ENCODE measurements around the gene PRKCH.

PRKCH gene

GRCh38 chr14:61392297-61392696 is 70.9 kb downstream of the PRKCH start:
- Histone ChIP-seq H4K8ac (ENCODE audit: low read length) (no peak overlapping the region), H3K4me1 (ENCODE audit: control insufficient read depth, insufficient read depth, low read depth, low read length) (peaks cover 1% of the 10 kb centered on the region), H3K9me3 (ENCODE audit: control insufficient read depth, low read length) (no peaks in the 10 kb centered on the region), H3K4me3 (ENCODE audit: insufficient read depth in 1 of 2, low read depth in 1 of 2, low read length in 2 of 2) (no peak overlapping the region), H3K36me3 (ENCODE audit: control insufficient read depth in 1 of 2, insufficient read depth in 2 of 2, low read depth in 1 of 2, low read length in 2 of 2) (no peaks in the 10 kb centered on the region), H3K18ac (ENCODE audit: low read depth in 1 of 2, low read length in 2 of 2) (no peak overlapping the region), H3K79me1 (replicated peaks; ENCODE audit: low read length, poor library complexity, severe bottlenecking) (no peaks in the 10 kb centered on the region), H3K27ac (ENCODE audit: low read length, poor library complexity, severe bottlenecking) (no peak overlapping the region), H3K14ac (ENCODE audit: low read length in 2 of 2) (no peak overlapping the region), H2BK12ac (ENCODE audit: low read length in 2 of 2) (no peak overlapping the region), H2BK120ac (ENCODE audit: low read depth, low read length) (no peak overlapping the region), H3K27me3 (ENCODE audit: control insufficient read depth in 1 of 2, insufficient read depth in 1 of 2, low read length in 2 of 2) (peaks cover 0 to 40% of the 10 kb centered on the region in 2 experiments), H3K23ac (ENCODE audit: low read length in 2 of 2) (no peak overlapping the region), H3K4me2 (ENCODE audit: low read length, poor library complexity, severe bottlenecking) (no peak overlapping the region), H2BK5ac (ENCODE audit: low read depth, low read length, poor library complexity, severe bottlenecking) (no peak overlapping the region), H3K4ac (ENCODE audit: low read depth in 1 of 2, low read length in 2 of 2) (no peak overlapping the region), H3K9ac (ENCODE audit: low read length) (no peak overlapping the region), H2AFZ (ENCODE audit: low read depth, low read length) (no peak overlapping the region), H2BK15ac (ENCODE audit: low read depth, poor library complexity, severe bottlenecking) (no peak overlapping the region), H4K91ac (ENCODE audit: low read length) (no peak overlapping the region), H2AK5ac (ENCODE audit: low read length, severe bottlenecking) (no peak overlapping the region)
- no peak for DNase-seq
- 100% methylated on average over 1 of the region's 1 CpG for WGBS

DNA sequence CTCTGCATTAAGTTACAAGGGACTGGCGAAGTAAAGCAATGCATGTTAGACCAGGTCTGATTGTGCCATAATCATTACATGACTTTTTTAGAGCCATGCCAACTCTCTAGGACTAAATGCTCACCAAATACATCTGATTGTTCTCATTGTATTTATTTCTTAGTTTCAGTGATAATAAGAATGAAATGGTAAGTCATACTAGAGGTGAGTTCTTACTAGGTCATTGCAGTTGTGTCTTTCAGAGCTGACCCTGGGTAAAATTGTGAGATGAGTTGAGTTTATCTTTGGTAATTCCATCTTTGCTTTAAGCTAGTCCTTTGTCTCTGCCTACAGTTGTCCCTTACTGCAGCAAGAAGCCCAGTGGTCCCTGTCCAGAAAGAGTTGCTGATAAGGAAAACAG is 73.2 kb downstream of the PRKCH start:
- H3K14ac ChIP-seq (ENCODE audit: low read length in 2 of 2) = no peak overlapping the region
- 100% methylated on average over 1 of the region's 1 CpG for WGBS
- H3K4ac ChIP-seq (ENCODE audit: low read depth in 1 of 2, low read length in 2 of 2) = no peak overlapping the region
- H2BK12ac ChIP-seq (ENCODE audit: low read length in 2 of 2) = no peak overlapping the region
- no peak overlapping the region for H2BK15ac ChIP-seq (ENCODE audit: low read depth, poor library complexity, severe bottlenecking)
- no peak overlapping the region for H3K27ac ChIP-seq (ENCODE audit: low read length, poor library complexity, severe bottlenecking)
- no peak overlapping the region for H2BK120ac ChIP-seq (ENCODE audit: low read depth, low read length)
- H4K91ac ChIP-seq (ENCODE audit: low read length) = no peak overlapping the region
- DNase-seq = no peak
- H4K8ac ChIP-seq (ENCODE audit: low read length) = no peak overlapping the region
- H3K9me3 ChIP-seq (ENCODE audit: control insufficient read depth, low read length) = no peaks in the 10 kb centered on the region
- no peak overlapping the region for H2BK5ac ChIP-seq (ENCODE audit: low read depth, low read length, poor library complexity, severe bottlenecking)
- no peak overlapping the region for H3K23ac ChIP-seq (ENCODE audit: low read length in 2 of 2)
- H2AFZ ChIP-seq (ENCODE audit: low read depth, low read length) = no peak overlapping the region
- H3K36me3 ChIP-seq (ENCODE audit: control insufficient read depth in 1 of 2, insufficient read depth in 2 of 2, low read depth in 1 of 2, low read length in 2 of 2) = no peaks in the 10 kb centered on the region
- peaks cover 0 to 54% of the 10 kb centered on the region in 2 experiments for H3K27me3 ChIP-seq (ENCODE audit: control insufficient read depth in 1 of 2, insufficient read depth in 1 of 2, low read length in 2 of 2)
- H2AK5ac ChIP-seq (ENCODE audit: low read length, severe bottlenecking) = no peak overlapping the region
- H3K4me1 ChIP-seq (ENCODE audit: control insufficient read depth, insufficient read depth, low read depth, low read length) = no peaks in the 10 kb centered on the region
- no peak overlapping the region for H3K4me2 ChIP-seq (ENCODE audit: low read length, poor library complexity, severe bottlenecking)
- no peak overlapping the region for H3K4me3 ChIP-seq (ENCODE audit: insufficient read depth in 1 of 2, low read depth in 1 of 2, low read length in 2 of 2)
- H3K18ac ChIP-seq (ENCODE audit: low read depth in 1 of 2, low read length in 2 of 2) = no peak overlapping the region
- no peaks in the 10 kb centered on the region for H3K79me1 ChIP-seq (replicated peaks; ENCODE audit: low read length, poor library complexity, severe bottlenecking)
- no peak overlapping the region for H3K9ac ChIP-seq (ENCODE audit: low read length)

DNA sequence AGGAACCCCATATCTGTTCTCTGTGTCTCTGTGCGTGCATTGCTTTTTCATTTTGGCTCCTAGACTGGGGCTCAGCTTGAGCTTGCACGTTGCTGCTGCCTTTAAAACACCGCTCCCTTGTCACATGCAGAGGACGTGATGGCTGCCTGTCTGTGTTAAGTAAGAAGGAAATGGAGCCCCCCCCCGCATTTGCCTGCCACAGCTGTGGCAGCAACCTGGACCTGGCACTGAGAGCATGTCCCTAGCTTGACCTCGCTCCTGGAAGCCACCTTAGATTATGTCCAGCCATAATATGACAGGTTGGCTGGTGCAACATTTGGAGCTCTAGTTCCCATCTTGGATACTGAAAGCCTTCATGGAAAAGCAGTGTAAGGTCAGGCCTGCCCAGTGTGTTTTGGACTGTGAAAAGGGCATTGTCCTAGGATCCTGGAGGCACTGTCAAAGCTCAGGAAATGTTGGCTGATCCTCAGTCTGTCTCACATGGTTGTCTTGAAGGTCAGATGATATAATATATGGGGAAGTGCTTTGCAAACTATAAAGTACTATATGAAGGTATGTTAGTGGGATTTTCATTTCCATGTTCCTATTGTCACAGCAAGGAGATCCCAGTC is 73.8 kb downstream of the PRKCH start:
- Histone ChIP-seq H2AK5ac (ENCODE audit: low read length, severe bottlenecking) (no peak overlapping the region), H2BK120ac (ENCODE audit: low read depth, low read length) (no peak overlapping the region), H2BK5ac (ENCODE audit: low read depth, low read length, poor library complexity, severe bottlenecking) (no peak overlapping the region), H4K91ac (ENCODE audit: low read length) (no peak overlapping the region), H4K8ac (ENCODE audit: low read length) (no peak overlapping the region), H3K9ac (ENCODE audit: low read length) (no peak overlapping the region), H3K4me2 (ENCODE audit: low read length, poor library complexity, severe bottlenecking) (no peak overlapping the region), H3K23ac (ENCODE audit: low read length in 2 of 2) (no peak overlapping the region), H2BK15ac (ENCODE audit: low read depth, poor library complexity, severe bottlenecking) (no peak overlapping the region), H3K36me3 (ENCODE audit: control insufficient read depth in 1 of 2, insufficient read depth in 2 of 2, low read depth in 1 of 2, low read length in 2 of 2) (no peaks in the 10 kb centered on the region), H3K27ac (ENCODE audit: low read length, poor library complexity, severe bottlenecking) (no peak overlapping the region), H3K79me1 (replicated peaks; ENCODE audit: low read length, poor library complexity, severe bottlenecking) (no peaks in the 10 kb centered on the region), H2AFZ (ENCODE audit: low read depth, low read length) (no peak overlapping the region), H2BK12ac (ENCODE audit: low read length in 2 of 2) (no peak overlapping the region), H3K4ac (ENCODE audit: low read depth in 1 of 2, low read length in 2 of 2) (no peak overlapping the region), H3K18ac (ENCODE audit: low read depth in 1 of 2, low read length in 2 of 2) (no peak overlapping the region), H3K27me3 (ENCODE audit: control insufficient read depth in 1 of 2, insufficient read depth in 1 of 2, low read length in 2 of 2) (peaks cover 0 to 60% of the 10 kb centered on the region in 2 experiments), H3K9me3 (ENCODE audit: control insufficient read depth, low read length) (no peaks in the 10 kb centered on the region), H3K4me1 (ENCODE audit: control insufficient read depth, insufficient read depth, low read depth, low read length) (no peaks in the 10 kb centered on the region), H3K14ac (ENCODE audit: low read length in 2 of 2) (no peak overlapping the region), H3K4me3 (ENCODE audit: insufficient read depth in 1 of 2, low read depth in 1 of 2, low read length in 2 of 2) (no peak overlapping the region)
- 80% methylated on average over 5 of the region's 6 CpGs for WGBS
- DNase-seq = no peak

- Histone ChIP-seq H2BK120ac (ENCODE audit: low read depth, low read length) (no peak overlapping the region), H3K4me2 (ENCODE audit: low read length, poor library complexity, severe bottlenecking) (no peak overlapping the region), H3K27ac (ENCODE audit: low read length, poor library complexity, severe bottlenecking) (no peak overlapping the region), H2BK5ac (ENCODE audit: low read depth, low read length, poor library complexity, severe bottlenecking) (no peak overlapping the region), H4K8ac (ENCODE audit: low read length) (no peak overlapping the region), H3K79me1 (replicated peaks; ENCODE audit: low read length, poor library complexity, severe bottlenecking) (no peaks in the 10 kb centered on the region), H3K23ac (ENCODE audit: low read length in 2 of 2) (no peak overlapping the region), H4K91ac (ENCODE audit: low read length) (no peak overlapping the region), H3K14ac (ENCODE audit: low read length in 2 of 2) (no peak overlapping the region), H2BK12ac (ENCODE audit: low read length in 2 of 2) (no peak overlapping the region), H2BK15ac (ENCODE audit: low read depth, poor library complexity, severe bottlenecking) (no peak overlapping the region), H3K9ac (ENCODE audit: low read length) (no peak overlapping the region), H3K4me1 (ENCODE audit: control insufficient read depth, insufficient read depth, low read depth, low read length) (no peaks in the 10 kb centered on the region), H3K27me3 (ENCODE audit: control insufficient read depth in 1 of 2, insufficient read depth in 1 of 2, low read length in 2 of 2) (peaks cover 3 to 67% of the 10 kb centered on the region in 2 experiments), H3K18ac (ENCODE audit: low read depth in 1 of 2, low read length in 2 of 2) (no peak overlapping the region), H2AK5ac (ENCODE audit: low read length, severe bottlenecking) (no peak overlapping the region), H2AFZ (ENCODE audit: low read depth, low read length) (no peak overlapping the region), H3K9me3 (ENCODE audit: control insufficient read depth, low read length) (no peaks in the 10 kb centered on the region), H3K4ac (ENCODE audit: low read depth in 1 of 2, low read length in 2 of 2) (no peak overlapping the region), H3K4me3 (ENCODE audit: insufficient read depth in 1 of 2, low read depth in 1 of 2, low read length in 2 of 2) (no peak overlapping the region), H3K36me3 (ENCODE audit: control insufficient read depth in 1 of 2, insufficient read depth in 2 of 2, low read depth in 1 of 2, low read length in 2 of 2) (no peaks in the 10 kb centered on the region)
- 80% methylated on average over 1 of the region's 1 CpG for WGBS
- DNase-seq = no peak
These were observed 74.9 kb downstream of the PRKCH start for GRCh38 chr14:61396279-61396678.

All from mesenchymal stem cell (in vitro differentiated cells and primary cell).